GM23338 (cell line): ENCODE results near the gene INPP5K. TPM values are rescaled to one million over a fixed set of nuclear protein-coding genes. Genes with fewer than 3 reads are reported as not detected.
"Not testable (repeated sequence)": the region's sequence is repeated elsewhere in the genome, so short reads cannot be mapped to it uniquely, and the experiment has no call there.

Source experiments
- ATAC-seq: fragments of 200-7000 bp; cut with Tn5 transposase; 3 replicates; pipeline ENCODE4 v1.9.1; 2020
- DNase-seq: peaks from one replicate; pipeline ENCODE4 v3.0.0-alpha.2; 2015; ENCODE audit warnings: low spot score
- H2AFZ ChIP-seq: fragments of 200-600 bp; sonication (generic); 2 replicates; pipeline ENCODE4 v1.8.0; 2016; ENCODE audit warnings: antibody characterized with exemption, mild to moderate bottlenecking, moderate library complexity
- H3F3A ChIP-seq: fragments of 200-600 bp; sonication (generic); replicated peaks from 2 replicates; pipeline ENCODE4 v1.8.0; 2017; ENCODE audit warnings: antibody characterized with exemption, mixed run types, low read depth
- H3K27ac ChIP-seq: fragments of 200-600 bp; sonication (generic); 2 replicates; pipeline ENCODE4 v1.6.1; 2016; ENCODE audit warnings: low read depth
- H3K27me3 ChIP-seq: fragments of 200-600 bp; sonication (generic); 2 replicates; pipeline ENCODE4 v1.8.0; 2016; ENCODE audit warnings: mild to moderate bottlenecking, mixed run types, moderate library complexity; ENCODE audit not compliant: insufficient read depth
- H3K36me3 ChIP-seq: fragments of 200-600 bp; sonication (generic); 2 replicates; pipeline ENCODE4 v1.8.0; 2016; ENCODE audit warnings: mild to moderate bottlenecking; ENCODE audit not compliant: insufficient read depth
- H3K4me1 ChIP-seq: fragments of 200-600 bp; sonication (generic); 2 replicates; pipeline ENCODE4 v1.8.0; 2016; ENCODE audit warnings: mild to moderate bottlenecking, moderate library complexity; ENCODE audit not compliant: insufficient read depth
- H3K4me2 ChIP-seq: fragments of 200-600 bp; sonication (generic); 2 replicates; pipeline ENCODE4 v1.7.1; 2017; ENCODE audit warnings: mixed run types
- H3K4me3 ChIP-seq: fragments of 200-600 bp; sonication (generic); 2 replicates; pipeline ENCODE4 v1.6.1; 2016; ENCODE audit warnings: mixed run types
- H3K79me2 ChIP-seq: fragments of 200-600 bp; sonication (generic); replicated peaks from 2 replicates; pipeline ENCODE4 v1.8.0; 2017; ENCODE audit warnings: mild to moderate bottlenecking; ENCODE audit not compliant: insufficient read depth
- H3K9me2 ChIP-seq: fragments of 200-600 bp; sonication (generic); 2 replicates; pipeline ENCODE4 v1.8.0; 2017; ENCODE audit not compliant: insufficient read depth
- H4K20me1 ChIP-seq: fragments of 200-600 bp; sonication (generic); replicated peaks from 2 replicates; pipeline ENCODE4 v1.8.0; 2017; ENCODE audit warnings: mild to moderate bottlenecking; ENCODE audit not compliant: insufficient read depth
- H3K27ac Mint-ChIP-seq: 2 replicates; pipeline ENCODE4 v1.8.0; 2020; ENCODE audit warnings: inconsistent platforms, mild to moderate bottlenecking, moderate library complexity, mixed read lengths
- H3K27me3 Mint-ChIP-seq: 3 replicates; pipeline ENCODE4 v1.8.0; 2022; ENCODE audit warnings: low read depth, mild to moderate bottlenecking, moderate library complexity, mixed read lengths, inconsistent platforms; ENCODE audit not compliant: insufficient read depth, poor library complexity
- H3K36me3 Mint-ChIP-seq: 3 replicates; pipeline ENCODE4 v1.8.0; 2021; ENCODE audit warnings: low read depth, mild to moderate bottlenecking, inconsistent platforms, moderate library complexity, mixed read lengths
- H3K4me1 Mint-ChIP-seq: 3 replicates; pipeline ENCODE4 v1.8.0; 2020; ENCODE audit warnings: mild to moderate bottlenecking, inconsistent platforms, mixed read lengths
- H3K4me3 Mint-ChIP-seq: 3 replicates; pipeline ENCODE4 v1.8.0; 2021; ENCODE audit warnings: moderate library complexity, mild to moderate bottlenecking, inconsistent platforms, mixed read lengths
- H3K9me3 Mint-ChIP-seq: 3 replicates; pipeline ENCODE4 v1.8.0; 2020; ENCODE audit warnings: moderate library complexity, mild to moderate bottlenecking, inconsistent platforms, mixed read lengths
- polyA plus RNA-seq: library from polyadenylated mRNA; unstranded; fragments of >200 nt; fragmentation: Nextera tagmentation; extraction: Ambion mirVana; gene quantifications from 2 replicates; pipeline ENCODE4 v1.2.1, GENCODE V29; 2016
- total RNA-seq: library from RNA; depleted of rRNA; stranded (reverse); fragments of >200 nt; shearing (Covaris generic); gene quantifications from 2 replicates; pipeline ENCODE4 v1.2.3, GENCODE V29; 2014; rRNA removed

Gene INPP5K
- total and polyA plus RNA-seq, 2 experiments from 2014 or later: 8.4 to 29.7 TPM

DNA sequence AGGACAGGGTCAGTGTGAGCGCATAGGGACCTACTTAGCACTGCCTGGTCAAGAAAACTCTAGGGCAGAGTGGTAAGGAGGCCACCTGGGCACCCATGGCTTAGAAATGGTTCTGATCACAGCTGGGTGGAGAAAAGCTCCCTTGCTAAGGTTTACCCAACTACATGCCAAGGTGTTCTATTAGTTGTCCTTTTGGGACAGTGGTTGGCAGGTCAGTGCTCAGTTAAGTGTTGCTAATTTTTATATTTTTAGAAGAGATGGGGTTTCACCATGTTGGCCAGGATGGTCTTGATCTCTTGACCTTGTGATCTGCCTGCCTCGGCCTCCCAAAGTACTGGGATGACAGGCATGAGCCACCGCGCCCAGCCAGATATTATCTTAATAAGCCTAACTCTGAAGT, 70.7 kb downstream of the INPP5K start:
- peaks cover 100% of the 10 kb centered on the region for H3K79me2 ChIP-seq
- not testable (repeated sequence) for ATAC-seq, H3K27me3 Mint-ChIP-seq, H3K27ac ChIP-seq, H3F3A ChIP-seq, DNase-seq, H2AFZ ChIP-seq, H3K27ac Mint-ChIP-seq, H3K4me3 ChIP-seq, H3K4me1 Mint-ChIP-seq, H3K27me3 ChIP-seq, H3K4me1 ChIP-seq, H3K36me3 ChIP-seq, H3K4me2 ChIP-seq, H3K9me3 Mint-ChIP-seq, H3K9me2 ChIP-seq, H3K4me3 Mint-ChIP-seq
- H3K36me3 Mint-ChIP-seq: peaks cover 17% of the 10 kb centered on the region
- H4K20me1 ChIP-seq: peaks cover 74% of the 10 kb centered on the region

Other genes with a start within 250 kb of the INPP5K start
- gene BHLHA9, start 246.2 kb downstream of the INPP5K start, total RNA-seq: 2.3 TPM in 1 of 2 replicates, not detected in the other
- gene BHLHA9, start 246.2 kb downstream of the INPP5K start, polyA plus RNA-seq: 0.39 and 1.1 TPM in 2 replicates
- 0.12 TPM in 1 of 2 replicates, not detected in the other for gene TRARG1, start 236.9 kb downstream of the INPP5K start, total RNA-seq
- gene TRARG1, start 236.9 kb downstream of the INPP5K start, polyA plus RNA-seq: not detected in 2 replicates
- gene YWHAE, start 116.4 kb downstream of the INPP5K start, total RNA-seq: 1,251 and 1,409 TPM in 2 replicates
- gene YWHAE, start 116.4 kb downstream of the INPP5K start, polyA plus RNA-seq: 1,271 and 1,283 TPM in 2 replicates
- 59.8 and 61.1 TPM in 2 replicates for gene CRK, start 60.4 kb downstream of the INPP5K start, total RNA-seq
- 28.6 and 32.6 TPM in 2 replicates for gene CRK, start 60.4 kb downstream of the INPP5K start, polyA plus RNA-seq
- gene MYO1C, start 23.9 kb downstream of the INPP5K start, total RNA-seq: 35.2 and 57.1 TPM in 2 replicates
- 12.3 and 13.9 TPM in 2 replicates for gene MYO1C, start 23.9 kb downstream of the INPP5K start, polyA plus RNA-seq
- 24.2 and 28.1 TPM in 2 replicates for gene PITPNA, start 46.2 kb upstream of the INPP5K start, total RNA-seq
- 13.0 and 14.2 TPM in 2 replicates for gene PITPNA, start 46.2 kb upstream of the INPP5K start, polyA plus RNA-seq
- 7.1 and 9.8 TPM in 2 replicates for gene SLC43A2, start 112.2 kb upstream of the INPP5K start, total RNA-seq
- gene SLC43A2, start 112.2 kb upstream of the INPP5K start, polyA plus RNA-seq: 2.2 and 2.5 TPM in 2 replicates
- gene SCARF1, start 129.1 kb upstream of the INPP5K start, total RNA-seq: 1.0 and 1.6 TPM in 2 replicates
- 0.63 and 0.76 TPM in 2 replicates for gene SCARF1, start 129.1 kb upstream of the INPP5K start, polyA plus RNA-seq
- 9.2 and 17.4 TPM in 2 replicates for gene RILP, start 133.3 kb upstream of the INPP5K start, total RNA-seq
- 8.6 and 10.8 TPM in 2 replicates for gene RILP, start 133.3 kb upstream of the INPP5K start, polyA plus RNA-seq
- 231 and 246 TPM in 2 replicates for gene PRPF8, start 168.3 kb upstream of the INPP5K start, total RNA-seq
- 175 and 178 TPM in 2 replicates for gene PRPF8, start 168.3 kb upstream of the INPP5K start, polyA plus RNA-seq
- gene TLCD2, start 193.8 kb upstream of the INPP5K start, total RNA-seq: 0.58 and 1.4 TPM in 2 replicates
- 0.64 and 0.70 TPM in 2 replicates for gene TLCD2, start 193.8 kb upstream of the INPP5K start, polyA plus RNA-seq
- 14.5 and 17.6 TPM in 2 replicates for gene WDR81, start 208.1 kb upstream of the INPP5K start, total RNA-seq
- 3.5 and 3.7 TPM in 2 replicates for gene WDR81, start 208.1 kb upstream of the INPP5K start, polyA plus RNA-seq
- 0.47 and 0.66 TPM in 2 replicates for gene SERPINF2, start 226.3 kb upstream of the INPP5K start, total RNA-seq
- gene SERPINF2, start 226.3 kb upstream of the INPP5K start, polyA plus RNA-seq: 1.2 and 1.5 TPM in 2 replicates
- 40.7 and 41.4 TPM in 2 replicates for gene SERPINF1, start 245.4 kb upstream of the INPP5K start, total RNA-seq
- gene SERPINF1, start 245.4 kb upstream of the INPP5K start, polyA plus RNA-seq: 22.1 and 24.4 TPM in 2 replicates